Activated T-cell treated with anti-CD3 and anti-CD28 coated beads, Interleukin-2, amount 50 U/mL, for 72 hours (primary cell): Measurements from ENCODE around the gene EPHB2. TPM values are rescaled to one million over a fixed set of nuclear protein-coding genes. Genes with fewer than 3 reads are reported as not detected.

Experiments used
- ATAC-seq, 2 donors: fragments of 150-1000 bp; cut with Tn5 transposase; replicated peaks in 1 of 2; 2 replicates each; pipeline ENCODE4 v1.10.0; 2021; ENCODE audit warnings: moderate library complexity in 2 of 2, mild to moderate bottlenecking in 1 of 2
- DNase-seq, 2 donors: peaks; one replicate each; pipeline ENCODE4 v3.0.0; 2021 to 2022; ENCODE audit warnings: mixed read lengths in 1 of 2
- H3K27ac Mint-ChIP-seq: one replicate; pipeline ENCODE4 v1.8.0; 2022; ENCODE audit warnings: mild to moderate bottlenecking, moderate library complexity, mixed read lengths
- H3K27me3 Mint-ChIP-seq: one replicate; pipeline ENCODE4 v1.8.0; 2022; ENCODE audit warnings: low read depth, mixed read lengths
- H3K36me3 Mint-ChIP-seq, 2 donors: one replicate each; pipeline ENCODE4 v1.8.0; 2022; ENCODE audit warnings: mixed read lengths in 2 of 2, mild to moderate bottlenecking in 1 of 2; ENCODE audit not compliant: insufficient read depth in 2 of 2
- H3K4me1 Mint-ChIP-seq: one replicate; pipeline ENCODE4 v1.8.0; 2022; ENCODE audit warnings: low read depth, mixed read lengths
- H3K4me3 Mint-ChIP-seq, 2 donors: one replicate each; pipeline ENCODE4 v1.8.0; 2022; ENCODE audit warnings: mild to moderate bottlenecking in 2 of 2, mixed read lengths in 2 of 2, moderate library complexity in 2 of 2
- H3K9me3 Mint-ChIP-seq, 2 donors: one replicate each; pipeline ENCODE4 v1.8.0; 2022; ENCODE audit warnings: mixed read lengths in 2 of 2
- total RNA-seq, 2 donors: library from RNA; stranded (reverse); gene quantifications; one replicate each; pipeline ENCODE4 v1.2.3, GENCODE V29; 2022

EPHB2 gene
- total RNA-seq, 2 donors from 2014 or later = 0.22 TPM; not detected in 1

- no peaks in the 10 kb centered on the region for H3K9me3 Mint-ChIP-seq
- H3K4me3 Mint-ChIP-seq = no peak overlapping the region
- peaks cover 46% of the 10 kb centered on the region for H3K27me3 Mint-ChIP-seq
- no peaks in the 10 kb centered on the region for H3K36me3 Mint-ChIP-seq
- DNase-seq (no peak), ATAC-seq (no peak)
- no peak overlapping the region for H3K27ac Mint-ChIP-seq
- no peaks in the 10 kb centered on the region for H3K4me1 Mint-ChIP-seq
Observed at GRCh38 chr1:22775478-22775877, 64.8 kb downstream of the EPHB2 start.

- no peak overlapping the region for H3K4me3 Mint-ChIP-seq
- no peak for DNase-seq
- H3K4me1 Mint-ChIP-seq = no peaks in the 10 kb centered on the region
- no peak overlapping the region for H3K27ac Mint-ChIP-seq
- no peaks in the 10 kb centered on the region for H3K36me3 Mint-ChIP-seq
- no peaks in the 10 kb centered on the region for H3K9me3 Mint-ChIP-seq
- no peak for ATAC-seq
- H3K27me3 Mint-ChIP-seq = peaks cover 48% of the 10 kb centered on the region
Observed at GRCh38 chr1:22776035-22776613, 65.5 kb downstream of the EPHB2 start.

GRCh38 chr1:22777388-22778057 lies 66.9 kb downstream of the EPHB2 start:
- ATAC-seq (no peak), DNase-seq (no peak)
- Mint-ChIP-seq H3K36me3 (no peaks in the 10 kb centered on the region), H3K27ac (no peak overlapping the region), H3K4me1 (no peaks in the 10 kb centered on the region), H3K4me3 (no peak overlapping the region), H3K27me3 (peaks cover 48% of the 10 kb centered on the region), H3K9me3 (no peaks in the 10 kb centered on the region)

- Mint-ChIP-seq H3K4me1 (no peaks in the 10 kb centered on the region), H3K27me3 (peaks cover 48% of the 10 kb centered on the region), H3K36me3 (no peaks in the 10 kb centered on the region), H3K27ac (no peak overlapping the region), H3K4me3 (no peak overlapping the region), H3K9me3 (no peaks in the 10 kb centered on the region)
- DNase-seq (no peak), ATAC-seq (no peak)
Observed at GRCh38 chr1:22778408-22778807, 67.8 kb downstream of the EPHB2 start.

GRCh38 chr1:22778862-22779520 lies 68.4 kb downstream of the EPHB2 start:
- peaks cover 43% of the 10 kb centered on the region for H3K27me3 Mint-ChIP-seq
- DNase-seq (no peak), ATAC-seq (no peak)
- no peaks in the 10 kb centered on the region for H3K36me3 Mint-ChIP-seq
- no peak overlapping the region for H3K4me3 Mint-ChIP-seq
- no peaks in the 10 kb centered on the region for H3K9me3 Mint-ChIP-seq
- no peak overlapping the region for H3K27ac Mint-ChIP-seq
- H3K4me1 Mint-ChIP-seq = no peaks in the 10 kb centered on the region

GRCh38 chr1:22780696-22781095 lies 70.1 kb downstream of the EPHB2 start:
- Mint-ChIP-seq H3K27ac (no peak overlapping the region), H3K27me3 (peaks cover 39% of the 10 kb centered on the region), H3K36me3 (no peaks in the 10 kb centered on the region), H3K4me3 (no peak overlapping the region), H3K4me1 (no peaks in the 10 kb centered on the region), H3K9me3 (no peaks in the 10 kb centered on the region)
- DNase-seq (no peak), ATAC-seq (no peak)

DNA sequence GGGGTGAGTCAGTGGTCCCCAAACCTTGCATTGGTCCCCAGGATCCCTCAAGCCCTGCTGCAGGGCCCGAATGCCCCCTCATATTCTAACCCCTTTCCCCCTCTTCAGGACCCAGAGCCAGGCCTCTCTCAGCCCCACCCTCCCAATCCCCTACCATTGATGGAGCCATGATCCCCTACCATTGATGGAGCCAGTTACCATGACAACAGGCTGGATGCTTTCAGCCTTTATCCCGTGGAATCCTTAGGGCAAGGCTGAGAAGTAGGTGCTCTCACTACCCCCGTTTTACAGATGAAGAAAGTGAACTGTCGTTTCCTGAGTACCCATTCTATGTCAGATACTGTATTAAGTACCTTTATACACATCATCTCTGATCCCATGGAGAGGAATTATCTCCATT lies 70.8 kb downstream of the EPHB2 start:
- DNase-seq (no peak), ATAC-seq (no peak)
- H3K4me3 Mint-ChIP-seq = no peak overlapping the region
- H3K36me3 Mint-ChIP-seq = no peaks in the 10 kb centered on the region
- peaks cover 33% of the 10 kb centered on the region for H3K27me3 Mint-ChIP-seq
- H3K27ac Mint-ChIP-seq = no peak overlapping the region
- no peaks in the 10 kb centered on the region for H3K4me1 Mint-ChIP-seq
- no peaks in the 10 kb centered on the region for H3K9me3 Mint-ChIP-seq

DNA sequence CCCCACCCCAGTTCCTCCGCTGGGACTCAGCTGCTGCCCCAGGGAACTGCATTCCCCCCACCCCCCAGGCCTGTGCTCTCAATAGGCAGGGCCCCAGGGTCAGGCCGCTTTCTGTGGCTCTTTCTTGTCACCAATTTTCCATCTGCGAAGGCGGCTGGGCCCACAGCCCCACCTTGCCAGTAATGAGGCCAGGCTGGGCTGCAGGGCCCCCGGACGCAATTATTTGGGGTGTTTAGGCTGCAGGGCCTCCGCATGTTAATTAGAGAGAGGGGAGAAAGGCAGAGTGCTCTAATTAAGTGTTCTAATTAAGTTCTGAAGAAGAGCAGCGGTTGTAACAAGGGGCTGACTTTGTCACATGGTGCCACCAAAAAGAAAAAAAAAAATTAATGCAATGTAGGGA lies 71.8 kb downstream of the EPHB2 start:
- ATAC-seq = no peak
- no peak overlapping the region for H3K27ac Mint-ChIP-seq
- H3K9me3 Mint-ChIP-seq = no peaks in the 10 kb centered on the region
- no peak for DNase-seq
- no peaks in the 10 kb centered on the region for H3K36me3 Mint-ChIP-seq
- H3K4me3 Mint-ChIP-seq = no peak overlapping the region
- H3K27me3 Mint-ChIP-seq = peaks cover 23% of the 10 kb centered on the region
- no peaks in the 10 kb centered on the region for H3K4me1 Mint-ChIP-seq

DNA sequence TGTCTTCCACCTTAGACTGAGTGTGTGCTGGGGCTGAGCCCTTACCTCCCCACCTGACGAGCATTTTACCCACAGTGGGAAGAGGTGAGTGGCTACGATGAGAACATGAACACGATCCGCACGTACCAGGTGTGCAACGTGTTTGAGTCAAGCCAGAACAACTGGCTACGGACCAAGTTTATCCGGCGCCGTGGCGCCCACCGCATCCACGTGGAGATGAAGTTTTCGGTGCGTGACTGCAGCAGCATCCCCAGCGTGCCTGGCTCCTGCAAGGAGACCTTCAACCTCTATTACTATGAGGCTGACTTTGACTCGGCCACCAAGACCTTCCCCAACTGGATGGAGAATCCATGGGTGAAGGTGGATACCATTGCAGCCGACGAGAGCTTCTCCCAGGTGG lies 73.7 kb downstream of the EPHB2 start:
- Mint-ChIP-seq H3K27me3 (peaks cover 16% of the 10 kb centered on the region), H3K27ac (no peak overlapping the region), H3K36me3 (no peaks in the 10 kb centered on the region), H3K4me1 (no peaks in the 10 kb centered on the region), H3K4me3 (no peak overlapping the region), H3K9me3 (no peaks in the 10 kb centered on the region)
- DNase-seq (no peak), ATAC-seq (no peak)

DNA sequence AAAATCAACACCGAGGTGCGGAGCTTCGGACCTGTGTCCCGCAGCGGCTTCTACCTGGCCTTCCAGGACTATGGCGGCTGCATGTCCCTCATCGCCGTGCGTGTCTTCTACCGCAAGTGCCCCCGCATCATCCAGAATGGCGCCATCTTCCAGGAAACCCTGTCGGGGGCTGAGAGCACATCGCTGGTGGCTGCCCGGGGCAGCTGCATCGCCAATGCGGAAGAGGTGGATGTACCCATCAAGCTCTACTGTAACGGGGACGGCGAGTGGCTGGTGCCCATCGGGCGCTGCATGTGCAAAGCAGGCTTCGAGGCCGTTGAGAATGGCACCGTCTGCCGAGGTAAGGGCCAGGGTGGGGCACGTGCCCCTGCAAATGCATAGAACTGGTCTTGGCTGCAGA lies 74.1 kb downstream of the EPHB2 start:
- peaks cover 16% of the 10 kb centered on the region for H3K27me3 Mint-ChIP-seq
- H3K4me3 Mint-ChIP-seq = no peak overlapping the region
- H3K36me3 Mint-ChIP-seq = no peaks in the 10 kb centered on the region
- H3K4me1 Mint-ChIP-seq = no peaks in the 10 kb centered on the region
- DNase-seq (no peak), ATAC-seq (no peak)
- no peak overlapping the region for H3K27ac Mint-ChIP-seq
- H3K9me3 Mint-ChIP-seq = no peaks in the 10 kb centered on the region

- H3K4me1 Mint-ChIP-seq = no peaks in the 10 kb centered on the region
- H3K27me3 Mint-ChIP-seq = peaks cover 6% of the 10 kb centered on the region
- no peak overlapping the region for H3K27ac Mint-ChIP-seq
- no peak overlapping the region for H3K4me3 Mint-ChIP-seq
- ATAC-seq = no peak
- H3K36me3 Mint-ChIP-seq = no peaks in the 10 kb centered on the region
- H3K9me3 Mint-ChIP-seq = no peaks in the 10 kb centered on the region
- DNase-seq = no peak
Observed at GRCh38 chr1:22786101-22786500, 75.5 kb downstream of the EPHB2 start.

GRCh38 chr1:22786719-22787489 lies 76.3 kb downstream of the EPHB2 start:
- no peaks in the 10 kb centered on the region for H3K4me1 Mint-ChIP-seq
- peaks cover 6% of the 10 kb centered on the region for H3K27me3 Mint-ChIP-seq
- no peak for DNase-seq
- H3K4me3 Mint-ChIP-seq = no peak overlapping the region
- no peaks in the 10 kb centered on the region for H3K9me3 Mint-ChIP-seq
- no peak for ATAC-seq
- H3K27ac Mint-ChIP-seq = no peak overlapping the region
- H3K36me3 Mint-ChIP-seq = no peaks in the 10 kb centered on the region

DNA sequence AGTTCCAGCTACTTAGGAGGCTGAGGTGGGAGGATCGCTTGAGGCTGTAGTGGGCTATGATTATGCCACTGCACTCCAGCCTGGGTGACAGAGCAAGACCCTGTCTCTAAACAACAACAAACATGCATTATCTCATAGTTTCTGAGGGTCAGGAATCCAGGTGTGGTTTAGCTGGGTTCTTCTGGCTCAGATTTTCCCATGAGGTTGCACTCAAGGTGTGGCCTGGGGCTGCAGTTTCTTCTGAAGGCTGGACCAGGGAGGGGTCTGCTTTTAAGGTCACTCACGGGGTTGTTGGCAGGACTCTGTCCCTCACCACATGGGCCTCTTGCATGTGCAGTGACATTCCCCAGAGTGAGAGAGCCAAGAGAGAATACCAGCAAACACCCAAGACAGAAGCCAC lies 77.0 kb downstream of the EPHB2 start:
- no peak for DNase-seq
- no peak for ATAC-seq
- H3K36me3 Mint-ChIP-seq = no peaks in the 10 kb centered on the region
- no peaks in the 10 kb centered on the region for H3K9me3 Mint-ChIP-seq
- H3K4me3 Mint-ChIP-seq = no peak overlapping the region
- no peaks in the 10 kb centered on the region for H3K4me1 Mint-ChIP-seq
- no peak overlapping the region for H3K27ac Mint-ChIP-seq
- peaks cover 6% of the 10 kb centered on the region for H3K27me3 Mint-ChIP-seq
